GM18520 (cell line): ENCODE data around the gene CLPTM1L.
A peak's percentile ranks its signal among the peaks of the same experiment; 100 is the strongest.

Experiments
- ATAC-seq: cut with Tn5 transposase; IDR thresholded peaks from one replicate; pipeline ENCODE4 v1.9.1; 2021; ENCODE audit not compliant: unreplicated experiment

The CLPTM1L gene

DNA sequence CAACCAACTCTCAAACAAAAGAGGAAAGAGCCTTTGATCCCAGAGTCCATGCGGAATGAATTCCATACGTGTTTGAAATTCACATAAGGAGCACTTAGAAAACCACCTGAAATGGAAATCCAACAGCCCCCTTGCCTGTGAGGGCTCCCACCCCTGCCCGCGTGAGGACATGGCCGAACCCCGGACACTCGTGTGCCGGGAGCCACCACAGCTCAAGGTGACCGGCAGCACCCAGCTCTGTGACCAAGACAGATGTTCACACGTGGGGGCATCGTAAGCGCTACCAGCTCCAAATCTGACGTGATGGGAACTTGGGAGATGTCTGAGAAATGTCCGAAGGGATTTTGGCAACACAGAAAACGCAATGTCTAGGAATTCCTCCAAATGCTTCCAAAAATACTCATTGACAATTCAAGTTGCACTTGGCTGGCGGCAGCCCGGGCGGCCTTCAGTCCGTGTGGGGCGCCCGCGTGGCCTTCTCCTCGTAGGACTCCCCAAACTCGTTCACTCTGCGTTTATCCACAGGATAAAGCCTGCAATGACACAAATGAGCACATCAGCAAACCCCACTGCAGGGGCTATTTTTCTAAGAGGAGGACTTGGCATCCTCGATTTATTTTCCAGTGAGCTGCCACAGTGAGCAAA lies 26.9 kb downstream of the CLPTM1L start:
- ATAC-seq = no peak

GRCh38 chr5:1316588-1317340 lies 28.1 kb downstream of the CLPTM1L start:
- ATAC-seq = no peak

- peak; percentile 34 for ATAC-seq
Measured at GRCh38 chr5:1315709-1316587, 29.0 kb downstream of the CLPTM1L start.

- ATAC-seq = no peak
Measured at GRCh38 chr5:1315018-1315708, 29.7 kb downstream of the CLPTM1L start.

DNA sequence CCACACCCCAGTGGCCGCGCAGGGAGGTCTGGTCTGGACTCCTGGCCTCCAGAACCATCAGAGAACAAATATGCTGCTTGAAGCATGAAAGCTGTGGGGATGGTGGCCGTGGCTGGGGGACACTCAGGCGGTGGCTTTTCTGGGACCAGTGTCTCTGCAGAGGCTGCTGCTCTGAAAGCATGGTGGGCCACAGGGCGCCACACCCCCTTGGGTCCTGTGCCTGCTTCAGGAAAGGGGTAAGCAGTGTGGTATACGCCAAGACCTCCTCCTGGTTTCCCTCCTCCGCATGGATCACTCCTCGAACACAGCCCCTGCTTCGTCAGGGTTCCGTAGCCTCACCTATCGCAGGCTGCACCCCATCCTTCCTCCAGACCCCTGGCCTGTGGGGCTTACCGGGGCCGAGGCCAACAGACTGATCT lies 30.3 kb downstream of the CLPTM1L start:
- no peak for ATAC-seq

- peak; percentile 79 for ATAC-seq
Measured at GRCh38 chr5:1312993-1313833, 31.7 kb downstream of the CLPTM1L start.

DNA sequence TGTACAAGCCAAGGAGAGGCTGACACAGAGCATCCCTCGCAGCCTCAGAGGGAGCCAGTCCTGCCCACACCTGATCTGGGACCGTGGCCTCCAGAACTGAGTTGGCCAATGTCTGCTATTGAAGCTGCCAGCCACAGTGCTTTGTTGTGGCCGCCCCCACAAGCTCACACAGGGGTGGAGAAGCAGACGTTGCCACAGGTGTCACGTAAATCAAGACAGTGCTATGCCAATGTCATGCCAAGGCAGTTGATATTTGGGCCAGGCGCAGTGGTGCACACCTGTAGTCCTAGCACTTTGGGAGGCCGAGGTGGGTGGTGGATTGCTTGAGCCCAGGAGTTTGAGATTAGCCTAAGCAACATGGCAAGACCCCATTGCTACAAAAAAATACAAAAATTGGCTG lies 32.7 kb downstream of the CLPTM1L start:
- no peak for ATAC-seq

DNA sequence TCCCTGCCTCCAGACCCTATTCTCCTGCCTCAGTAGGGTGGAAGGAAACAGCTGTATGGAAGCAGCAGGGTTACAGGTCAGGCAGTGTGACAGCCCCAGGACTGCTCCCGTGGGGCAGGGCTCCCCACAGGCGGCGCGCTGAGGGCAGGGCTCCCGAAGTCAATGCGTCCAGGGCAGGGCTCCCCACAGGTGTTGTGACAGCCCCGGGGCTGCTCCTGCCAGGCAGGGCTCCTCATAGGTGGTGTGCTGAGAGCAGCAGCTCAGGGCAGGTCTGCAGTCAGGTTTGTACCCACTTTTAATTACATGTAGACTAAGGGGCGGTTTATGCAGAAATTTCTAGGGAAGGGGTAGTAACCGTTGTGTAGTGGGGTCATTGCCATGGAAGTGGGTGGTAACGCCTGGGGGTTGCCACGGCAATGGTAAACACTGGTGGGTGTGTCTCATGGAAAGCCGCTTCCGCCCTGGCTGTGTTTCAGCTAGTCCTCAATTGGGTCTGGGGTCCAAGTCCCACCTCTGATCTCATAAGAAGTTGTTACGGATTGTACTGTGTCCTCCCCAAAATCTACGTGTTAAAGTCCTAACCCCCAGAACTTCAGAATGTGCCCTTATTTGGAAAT lies 33.4 kb downstream of the CLPTM1L start:
- no peak for ATAC-seq

DNA sequence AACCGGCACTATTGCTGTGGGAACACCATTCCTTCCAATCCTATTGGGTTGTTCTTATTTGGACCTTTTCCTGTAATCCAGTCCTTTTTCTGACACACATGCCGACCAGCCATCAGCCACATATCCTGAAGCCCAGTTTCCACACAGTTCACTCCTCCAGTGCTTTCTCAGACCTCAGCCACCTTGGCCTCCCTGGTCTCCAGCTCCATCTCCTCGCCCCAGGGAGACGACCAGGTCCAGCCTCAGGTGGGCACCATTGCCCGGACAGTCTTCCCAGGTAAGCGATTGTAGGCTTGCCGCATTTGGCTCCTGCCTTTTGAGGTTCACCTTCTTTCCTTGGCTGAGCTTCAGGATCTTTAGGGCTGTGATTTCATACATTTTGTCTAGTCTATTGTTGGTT lies 34.8 kb downstream of the CLPTM1L start:
- ATAC-seq = no peak

DNA sequence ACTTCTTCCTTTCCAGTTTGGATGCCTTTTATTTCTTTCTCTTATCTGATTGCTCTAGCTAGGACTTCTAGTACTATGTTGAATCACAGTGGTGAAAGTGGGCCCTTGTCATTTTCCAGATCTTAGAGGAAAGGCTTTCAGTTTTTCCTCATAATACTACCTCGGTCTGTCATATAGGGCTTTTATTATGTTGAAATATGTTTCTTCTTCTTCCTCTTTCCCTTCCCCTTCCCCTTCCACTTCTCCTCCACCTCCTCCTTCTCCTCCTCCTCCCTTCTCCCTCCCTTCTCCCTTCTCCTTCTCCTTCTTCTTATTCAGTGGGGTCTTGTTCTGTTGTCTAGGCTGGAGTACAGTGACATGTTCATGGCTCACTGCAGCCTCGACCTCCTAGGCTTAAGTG lies 40.9 kb downstream of the CLPTM1L start:
- no peak for ATAC-seq

DNA sequence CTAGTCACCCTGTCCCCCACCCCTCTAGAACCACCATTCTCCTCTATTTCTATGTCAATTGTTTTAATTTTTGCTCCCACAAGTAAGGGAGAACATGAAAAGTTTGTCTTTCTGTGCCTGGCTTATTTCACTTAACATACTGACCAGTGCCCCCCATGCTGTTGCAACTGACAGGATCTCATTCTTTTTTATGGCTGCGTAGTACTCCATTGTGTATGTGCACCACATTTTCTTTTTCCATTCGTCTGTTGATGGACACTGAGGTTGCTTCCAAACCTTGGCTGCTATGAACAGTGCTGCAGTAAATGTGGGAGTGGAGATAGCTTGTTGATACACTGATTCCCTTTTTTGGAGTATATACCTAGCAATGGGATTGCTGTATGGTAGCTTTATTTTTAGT lies 42.6 kb downstream of the CLPTM1L start:
- ATAC-seq = no peak

- ATAC-seq = no peak
Measured at GRCh38 chr5:1300581-1301083, 44.3 kb downstream of the CLPTM1L start.

GRCh38 chr5:1299961-1300360 lies 44.9 kb downstream of the CLPTM1L start:
- no peak for ATAC-seq

GRCh38 chr5:1299511-1299850 lies 45.4 kb downstream of the CLPTM1L start:
- no peak for ATAC-seq

GRCh38 chr5:1298723-1299510 lies 46.0 kb downstream of the CLPTM1L start:
- no peak for ATAC-seq

DNA sequence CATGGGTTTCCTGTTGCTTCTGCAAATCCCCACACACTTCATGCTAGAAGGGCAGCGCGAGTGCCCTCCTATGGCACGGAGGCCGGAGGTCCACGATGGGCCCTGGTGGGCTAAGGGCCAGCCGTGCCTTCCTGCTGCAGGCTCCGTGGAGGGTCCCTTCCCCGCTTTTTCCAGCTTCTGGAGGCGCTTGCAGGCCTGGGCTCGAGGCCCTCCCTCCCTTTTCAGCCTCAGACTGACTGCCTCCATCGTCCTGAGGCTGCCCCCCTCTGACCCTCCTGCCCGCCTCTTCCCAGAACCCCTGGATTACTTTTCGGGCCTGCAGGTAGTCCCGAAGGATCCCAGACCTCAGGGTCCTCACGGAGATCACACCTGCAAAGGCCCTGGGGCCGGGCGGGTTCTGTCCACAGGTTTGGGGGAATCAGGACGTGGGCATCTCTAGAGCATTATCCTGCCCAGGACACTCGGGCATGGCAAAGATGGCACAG lies 46.8 kb downstream of the CLPTM1L start:
- no peak for ATAC-seq

DNA sequence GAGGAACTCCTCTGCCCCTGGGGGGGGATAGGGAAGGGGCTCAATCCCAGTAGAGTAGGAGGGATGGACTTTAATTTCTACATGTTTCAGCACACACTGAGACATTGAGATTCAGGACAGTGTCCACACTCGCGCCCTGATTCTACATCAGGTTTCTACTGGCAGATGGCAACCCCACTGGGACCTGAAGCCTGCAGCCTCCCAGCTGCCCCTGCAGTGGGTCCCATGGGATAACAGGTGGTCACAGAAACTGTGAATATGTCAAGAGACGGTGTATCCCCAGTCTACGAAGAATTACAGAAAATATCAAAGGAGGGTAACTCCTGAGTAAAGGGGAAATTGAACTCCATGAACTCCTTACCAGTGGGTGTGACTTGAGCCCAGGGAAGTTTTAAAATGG lies 47.7 kb downstream of the CLPTM1L start:
- no peak for ATAC-seq

- no peak for ATAC-seq
Measured at GRCh38 chr5:1295650-1296037, 49.3 kb downstream of the CLPTM1L start.
